SK-N-MC (cell line): ENCODE measurements around the gene DBN1.

Experiments
- EZH2 ChIP-seq: fragments of 200-600 bp; sonication (generic); IDR thresholded peaks from one replicate; pipeline ENCODE4 v1.6.1; 2017; ENCODE audit warnings: antibody characterized with exemption
- FOXP2 ChIP-seq: optimal IDR thresholded peaks from 2 replicates; pipeline ENCODE3; 2011; ENCODE audit warnings: mild to moderate bottlenecking, moderate library complexity; ENCODE audit not compliant: insufficient read depth; ENCODE audit errors: extremely low read length, control extremely low read depth
- POLR2AphosphoS5 ChIP-seq: IDR thresholded peaks from 2 replicates; pipeline ENCODE4 v1.6.1; 2012; ENCODE audit warnings: mild to moderate bottlenecking, low read depth, low read length, borderline replicate concordance

- TF ChIP-seq EZH2, result no peak
- TF ChIP-seq POLR2AphosphoS5, result no peak
- TF ChIP-seq FOXP2, result no peak
These were observed 60.7 kb downstream of the DBN1 start for GRCh38 chr5:177412603-177413233.
